HG02588 (cell line): ENCODE results near the gene HOMER3.
"Not testable (repeated sequence)": the region's sequence is repeated elsewhere in the genome, so short reads cannot be mapped to it uniquely, and the experiment has no call there.

Experiments
- ATAC-seq: cut with Tn5 transposase; IDR thresholded peaks from one replicate; pipeline ENCODE4 v1.9.1; 2021; ENCODE audit warnings: mild to moderate bottlenecking, moderate library complexity; ENCODE audit not compliant: unreplicated experiment

HOMER3 gene

DNA sequence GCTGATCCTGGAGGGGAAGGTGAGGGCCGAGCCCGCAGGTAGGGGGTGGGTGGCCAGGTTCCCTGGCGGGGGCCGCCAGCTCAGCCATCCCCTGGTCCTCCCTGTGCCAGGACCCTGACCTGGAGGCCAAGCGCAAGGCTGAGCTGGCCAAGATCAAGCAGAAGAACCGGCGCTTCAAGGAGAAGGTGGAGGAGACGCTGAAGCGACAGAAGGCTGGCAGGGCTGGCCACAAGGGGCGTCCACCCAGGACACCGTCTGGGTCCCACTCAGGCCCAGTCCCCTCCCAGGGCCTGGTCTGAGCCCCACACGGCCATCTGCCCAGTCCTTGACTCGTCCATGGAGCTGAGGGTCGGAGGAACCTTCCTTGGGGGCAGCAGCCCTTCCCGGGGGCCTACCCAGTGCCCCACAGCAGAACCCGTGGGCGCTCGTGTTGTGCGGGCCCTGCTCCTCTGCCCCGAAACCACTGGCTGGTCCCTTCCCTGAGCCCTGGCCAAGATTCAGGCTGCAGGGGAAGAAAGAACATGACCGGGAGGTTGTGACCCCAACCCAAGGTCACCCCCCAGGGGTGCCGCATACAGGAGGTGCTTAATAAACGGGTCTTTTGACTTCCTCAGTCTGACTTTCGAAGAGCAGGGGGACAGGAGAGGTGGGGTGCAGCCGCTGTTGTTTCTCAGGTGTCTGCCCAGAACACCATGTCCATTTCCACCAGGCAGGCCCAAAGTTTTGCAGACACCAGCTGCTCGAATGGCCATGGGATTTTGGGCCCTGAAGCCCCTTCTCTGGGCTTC is 12.8 kb downstream of the HOMER3 start:
- ATAC-seq, result no peak

GRCh38 chr19:18924684-18925213 is 16.3 kb downstream of the HOMER3 start:
- ATAC-seq, result no peak

DNA sequence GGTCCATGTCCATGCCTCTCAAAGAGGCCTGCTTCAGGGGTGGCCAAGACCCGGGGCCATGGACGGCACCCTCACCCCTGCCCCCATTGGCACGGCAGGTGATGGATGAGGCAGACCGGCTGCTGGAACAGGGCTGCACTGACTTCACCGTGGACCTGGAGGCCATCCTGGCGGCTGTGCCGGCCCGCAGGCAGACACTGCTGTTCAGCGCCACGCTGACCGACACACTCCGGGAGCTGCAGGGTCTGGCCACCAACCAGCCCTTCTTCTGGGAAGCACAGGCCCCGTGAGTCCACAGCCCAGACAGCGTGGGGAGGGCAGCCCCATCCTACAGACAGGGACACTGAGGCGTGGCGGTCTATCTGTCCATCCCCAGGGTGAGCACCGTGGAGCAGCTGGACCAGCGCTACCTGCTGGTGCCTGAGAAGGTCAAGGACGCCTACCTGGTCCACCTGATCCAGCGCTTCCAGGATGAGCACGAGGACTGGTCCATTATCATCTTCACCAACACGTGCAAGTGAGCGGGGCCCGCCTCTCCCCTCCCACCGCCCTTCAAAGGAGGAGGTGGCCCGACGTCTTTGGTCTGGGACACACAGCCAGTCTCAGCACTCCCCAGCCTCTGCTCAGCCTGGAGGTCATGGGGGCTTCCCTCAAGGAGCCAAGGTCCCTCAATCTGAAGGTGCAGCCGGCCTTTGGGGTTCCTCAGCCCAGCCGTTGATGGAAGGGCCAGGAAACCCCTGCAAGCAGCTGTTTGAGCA is 18.6 kb downstream of the HOMER3 start:
- ATAC-seq, result no peak

- ATAC-seq, result no peak
Measured at GRCh38 chr19:18921593-18921992, 19.4 kb downstream of the HOMER3 start.

DNA sequence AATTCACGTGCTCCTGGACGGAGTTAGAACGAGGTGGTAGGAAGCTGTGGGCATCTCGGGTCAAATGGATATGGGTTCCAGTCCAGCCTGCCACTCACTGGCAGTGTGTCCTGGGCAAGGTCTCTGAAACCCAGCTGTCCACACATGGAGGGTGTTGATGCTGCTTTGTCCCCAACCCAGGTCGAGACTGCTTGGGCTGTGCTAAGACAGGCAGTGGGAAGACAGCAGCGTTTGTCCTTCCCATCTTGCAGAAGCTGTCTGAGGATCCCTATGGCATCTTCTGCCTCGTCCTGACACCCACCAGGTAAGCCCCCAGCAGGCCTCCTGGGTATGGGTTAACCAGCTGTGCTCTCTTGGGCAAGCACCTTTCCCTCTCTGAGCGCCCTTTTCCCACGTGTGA is 20.6 kb downstream of the HOMER3 start:
- no peak for ATAC-seq

DNA sequence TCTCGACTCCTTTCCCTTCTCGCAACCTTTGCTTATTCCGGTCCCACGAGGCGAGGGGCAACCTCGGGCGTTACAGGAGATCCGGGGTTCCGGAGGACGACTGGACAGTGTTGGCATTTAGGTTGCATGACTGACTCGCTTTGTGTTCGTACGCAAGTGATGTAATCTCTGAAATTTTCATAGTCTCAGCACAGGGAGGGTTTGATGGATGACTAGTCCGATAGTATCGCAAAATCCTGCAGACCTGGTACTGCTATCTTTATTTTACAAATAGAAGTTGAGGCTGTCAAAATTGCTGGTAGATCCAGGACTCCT is 21.2 kb downstream of the HOMER3 start:
- no peak for ATAC-seq

GRCh38 chr19:18919086-18919899 is 21.7 kb downstream of the HOMER3 start, which contains the start of the genes COPE and DDX49:
COPE (minus strand) TSS chr19:18919387; CDS start chr19:18919348, 39 bp downstream.
DDX49 (plus strand) TSS chr19:18919715; CDS start chr19:18919742, 27 bp downstream.
- ATAC-seq, result peak; percentile 88

GRCh38 chr19:18917593-18917992 is 23.4 kb downstream of the HOMER3 start:
- ATAC-seq, result not testable (repeated sequence)

DNA sequence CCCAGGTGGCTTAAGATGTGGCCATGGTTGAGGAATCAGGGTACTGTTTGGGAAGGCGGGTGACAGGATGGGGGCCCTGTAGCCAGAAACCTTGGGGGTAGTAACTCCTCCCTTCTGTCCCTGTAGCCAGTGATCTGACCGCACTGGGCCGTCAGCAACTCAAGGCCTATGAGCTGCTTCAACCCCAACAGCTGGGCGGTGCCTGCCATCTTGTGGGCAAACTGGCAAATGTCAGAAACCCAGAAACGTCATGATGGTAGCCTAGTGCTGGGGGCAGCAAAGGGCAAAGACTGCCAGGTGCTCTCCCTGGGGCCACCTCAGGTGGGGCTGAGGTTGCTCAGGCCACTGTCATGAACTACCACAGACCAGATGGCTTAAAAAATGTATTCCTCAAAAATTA is 25.4 kb downstream of the HOMER3 start:
- no peak for ATAC-seq

GRCh38 chr19:18913466-18913865 is 27.6 kb downstream of the HOMER3 start:
- ATAC-seq, result no peak

GRCh38 chr19:18912933-18913332 is 28.1 kb downstream of the HOMER3 start:
- ATAC-seq, result no peak

DNA sequence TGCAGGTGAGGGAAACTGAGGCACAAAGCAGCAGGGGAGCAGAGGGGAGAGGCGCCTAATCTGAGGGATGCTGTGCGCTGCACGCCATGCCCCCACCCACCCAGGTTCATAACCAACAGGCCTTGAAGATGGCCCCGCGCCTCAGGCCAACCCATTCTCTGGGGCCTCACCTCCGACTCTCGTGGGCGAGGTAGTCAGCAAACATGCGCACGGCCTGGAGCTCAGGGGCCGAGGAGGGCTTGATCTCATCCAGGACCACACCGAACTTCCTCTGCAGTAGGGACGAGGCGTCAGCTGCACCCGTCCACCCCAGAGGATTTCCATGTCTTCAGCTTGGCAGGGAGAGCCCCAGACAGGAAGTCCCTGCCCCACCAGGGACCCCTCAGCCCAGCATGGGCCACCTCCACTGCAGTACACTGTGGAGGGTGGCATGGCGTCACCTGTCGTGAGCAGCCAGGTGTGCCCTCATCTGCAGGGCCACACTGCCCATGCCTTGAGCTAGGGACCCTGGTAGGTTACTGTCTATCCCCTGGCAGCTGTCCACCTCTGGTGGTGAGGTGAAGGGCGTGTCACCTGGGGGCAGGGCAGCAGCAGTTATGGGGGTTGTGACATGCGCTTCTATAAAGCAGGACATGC is 30.1 kb downstream of the HOMER3 start:
- ATAC-seq, result no peak

- ATAC-seq, result no peak
Measured at GRCh38 chr19:18910010-18910409, 31.0 kb downstream of the HOMER3 start.

DNA sequence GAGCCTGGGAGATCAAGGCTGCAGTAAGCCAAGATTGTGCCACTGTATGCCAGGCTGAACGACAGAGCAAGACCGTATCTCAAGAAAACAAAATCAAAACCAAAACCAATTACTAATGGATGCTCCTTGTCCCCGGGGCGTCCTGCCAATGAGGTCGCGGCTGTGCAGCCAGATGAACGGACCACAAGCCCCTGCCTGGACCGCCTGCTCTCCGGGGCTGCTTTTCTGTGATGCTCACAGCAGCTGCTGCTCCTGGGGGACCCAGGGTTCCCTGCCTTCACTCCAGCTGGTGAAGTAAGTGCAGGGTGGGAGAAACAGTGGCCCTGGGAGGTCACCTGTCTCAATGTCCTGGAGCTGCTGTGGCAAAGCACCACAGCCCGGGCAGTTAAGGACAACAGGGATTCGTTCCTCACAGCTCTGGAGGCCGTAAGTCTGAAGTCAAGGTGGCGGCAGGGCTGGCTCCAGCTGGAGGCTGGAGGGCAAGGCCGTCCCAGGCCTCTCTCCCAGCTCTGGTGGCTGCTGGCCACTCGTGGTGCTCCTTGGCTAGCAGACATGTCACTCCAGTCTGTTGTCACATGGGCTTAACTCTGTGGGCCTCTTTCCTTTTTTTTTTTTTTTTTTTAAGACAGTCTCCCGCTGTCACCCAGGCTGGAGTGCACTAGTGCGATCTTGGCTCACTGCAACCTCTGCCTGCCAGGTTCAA is 31.9 kb downstream of the HOMER3 start:
- no peak for ATAC-seq

DNA sequence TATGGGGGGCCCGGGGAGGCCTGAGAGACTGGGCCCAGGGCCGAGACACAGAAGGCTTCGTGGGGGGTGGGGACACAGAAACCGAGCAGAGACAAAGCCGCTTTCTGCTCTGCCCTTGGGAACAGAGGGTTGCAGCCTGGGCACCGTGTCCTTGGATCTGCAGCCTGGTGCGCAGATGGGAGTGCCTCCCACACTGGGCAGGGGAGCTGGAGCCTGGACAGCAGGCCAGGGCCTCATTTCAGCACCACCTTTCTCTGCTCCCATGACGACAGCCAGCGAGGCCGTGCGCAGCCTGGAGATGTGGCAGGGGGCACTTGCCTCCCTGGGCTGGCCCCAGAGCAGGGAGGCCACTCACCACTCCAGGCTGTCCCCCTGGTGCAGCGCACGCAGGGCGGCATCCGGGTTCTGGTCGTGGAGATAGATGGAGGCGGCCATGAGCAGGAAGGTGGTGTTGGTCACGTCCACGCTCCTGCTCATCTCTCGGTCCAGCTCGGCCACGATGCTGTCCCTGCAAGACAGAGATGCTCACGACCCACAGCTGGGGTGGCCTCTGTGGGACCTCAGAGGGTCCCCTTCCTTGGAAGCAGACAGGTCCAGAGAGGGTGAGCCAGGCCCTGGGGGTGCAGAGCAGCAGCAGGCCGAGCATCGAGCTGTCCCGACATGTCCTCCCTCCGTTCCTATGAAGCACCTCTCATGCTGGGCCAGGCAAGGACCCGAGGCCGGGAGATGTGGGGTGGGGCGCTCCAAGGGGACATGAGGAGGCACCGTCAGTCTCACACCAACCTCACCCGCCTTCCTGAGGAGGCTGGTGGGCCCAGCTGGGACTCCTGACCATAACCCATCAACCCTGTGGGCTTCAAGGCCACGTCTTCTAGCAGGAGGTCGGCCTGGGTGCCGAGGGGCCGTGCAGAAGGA is 34.2 kb downstream of the HOMER3 start:
- ATAC-seq, result no peak

DNA sequence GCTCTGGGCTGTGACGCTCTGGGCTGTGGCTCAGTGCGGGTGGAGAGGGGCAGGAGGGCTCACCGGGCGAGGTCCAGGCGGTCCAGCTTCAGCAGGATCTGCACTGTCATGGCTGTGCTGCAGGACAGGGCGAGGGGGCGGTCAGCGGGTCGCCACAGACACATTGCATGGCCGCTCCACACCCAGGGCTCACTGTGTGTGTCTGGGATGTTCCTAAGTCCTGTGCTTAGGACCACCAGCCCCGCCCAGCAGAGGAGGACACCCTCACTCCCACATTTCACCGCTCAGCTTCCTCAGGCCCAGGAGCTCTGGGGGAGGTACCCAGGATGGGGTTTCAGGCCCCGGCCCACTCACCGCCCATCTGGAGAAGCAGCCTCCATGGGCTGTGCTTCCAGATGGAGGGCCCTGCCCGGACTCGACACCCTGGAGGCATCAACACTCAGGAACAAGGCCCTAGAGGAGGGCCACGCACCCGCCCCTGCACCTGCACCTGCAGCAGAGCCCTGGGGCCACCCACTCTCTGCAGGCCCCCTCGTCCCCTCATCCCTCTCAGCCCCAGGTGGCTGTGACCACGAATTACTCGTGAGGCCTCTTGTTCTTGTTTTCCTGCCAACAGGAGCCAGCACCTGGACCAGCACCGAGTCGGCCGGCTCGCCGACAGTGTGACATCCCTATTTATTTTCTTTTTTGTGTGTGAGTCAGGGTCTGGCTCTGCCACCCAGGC is 35.3 kb downstream of the HOMER3 start:
- no peak for ATAC-seq

DNA sequence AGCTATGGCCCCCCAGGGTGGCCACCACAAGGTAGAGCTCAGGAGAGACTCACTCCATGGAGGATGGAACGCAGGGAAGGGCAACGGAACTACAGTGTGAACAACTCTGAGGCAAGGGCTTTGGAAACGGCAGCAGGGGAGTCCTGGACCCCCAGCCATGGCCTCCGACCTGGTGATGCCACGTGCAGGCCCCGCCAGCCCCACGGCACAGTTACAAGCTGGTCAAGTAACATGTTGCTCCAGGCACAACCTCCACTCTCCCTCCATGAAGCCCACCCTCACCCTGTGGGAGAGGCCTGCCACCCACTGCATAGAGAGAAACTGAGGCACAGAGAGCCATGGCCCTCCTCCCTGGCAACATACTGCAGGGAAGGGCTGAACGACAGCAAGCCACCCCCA is 36.0 kb downstream of the HOMER3 start:
- no peak for ATAC-seq

DNA sequence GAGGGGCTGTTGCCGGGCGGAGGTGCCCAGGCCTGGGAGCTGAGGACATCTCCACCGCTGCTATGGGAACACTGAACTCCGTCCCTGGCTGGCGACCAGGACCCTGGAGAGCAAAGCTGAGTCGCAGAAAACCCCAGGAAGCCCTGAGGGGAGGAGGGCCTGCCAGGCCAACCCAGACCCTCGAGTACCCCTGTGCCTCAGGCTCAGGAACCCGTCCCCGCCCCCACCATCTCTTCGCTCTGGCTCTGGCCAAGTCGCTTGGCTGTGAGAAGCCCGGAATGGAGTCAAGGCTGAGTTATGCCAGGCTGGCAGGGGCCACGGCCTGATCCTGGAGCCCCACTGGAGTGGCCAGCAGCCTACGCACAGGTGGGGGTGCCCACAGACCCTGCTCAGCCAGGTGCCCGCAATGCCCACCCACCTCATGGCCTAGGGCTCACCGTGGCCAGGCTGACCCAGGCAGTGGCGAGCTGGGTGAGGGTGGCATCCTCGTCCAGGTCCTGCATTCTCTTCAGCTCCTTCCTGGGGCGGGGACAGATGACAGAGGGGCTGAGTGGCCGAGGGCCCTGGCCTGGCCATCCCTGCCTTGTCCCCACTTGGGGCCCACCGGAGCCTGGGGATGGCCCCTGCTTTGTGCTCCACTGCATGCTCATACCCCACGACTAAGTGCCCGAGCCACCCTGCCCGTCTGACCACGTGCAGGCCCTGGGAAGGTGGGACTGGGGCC is 36.5 kb downstream of the HOMER3 start:
- no peak for ATAC-seq
